Superior temporal gyrus (tissue), 1 donor: ENCODE measurements around the gene MOGAT2.
"Not testable (repeated sequence)": the region's sequence is repeated elsewhere in the genome, so short reads cannot be mapped to it uniquely, and the experiment has no call there.

Experiments
- DNase-seq: peaks from one replicate; pipeline ENCODE4 v3.0.0-alpha.2; 2016; ENCODE audit errors: extremely low spot score

The MOGAT2 gene

DNA sequence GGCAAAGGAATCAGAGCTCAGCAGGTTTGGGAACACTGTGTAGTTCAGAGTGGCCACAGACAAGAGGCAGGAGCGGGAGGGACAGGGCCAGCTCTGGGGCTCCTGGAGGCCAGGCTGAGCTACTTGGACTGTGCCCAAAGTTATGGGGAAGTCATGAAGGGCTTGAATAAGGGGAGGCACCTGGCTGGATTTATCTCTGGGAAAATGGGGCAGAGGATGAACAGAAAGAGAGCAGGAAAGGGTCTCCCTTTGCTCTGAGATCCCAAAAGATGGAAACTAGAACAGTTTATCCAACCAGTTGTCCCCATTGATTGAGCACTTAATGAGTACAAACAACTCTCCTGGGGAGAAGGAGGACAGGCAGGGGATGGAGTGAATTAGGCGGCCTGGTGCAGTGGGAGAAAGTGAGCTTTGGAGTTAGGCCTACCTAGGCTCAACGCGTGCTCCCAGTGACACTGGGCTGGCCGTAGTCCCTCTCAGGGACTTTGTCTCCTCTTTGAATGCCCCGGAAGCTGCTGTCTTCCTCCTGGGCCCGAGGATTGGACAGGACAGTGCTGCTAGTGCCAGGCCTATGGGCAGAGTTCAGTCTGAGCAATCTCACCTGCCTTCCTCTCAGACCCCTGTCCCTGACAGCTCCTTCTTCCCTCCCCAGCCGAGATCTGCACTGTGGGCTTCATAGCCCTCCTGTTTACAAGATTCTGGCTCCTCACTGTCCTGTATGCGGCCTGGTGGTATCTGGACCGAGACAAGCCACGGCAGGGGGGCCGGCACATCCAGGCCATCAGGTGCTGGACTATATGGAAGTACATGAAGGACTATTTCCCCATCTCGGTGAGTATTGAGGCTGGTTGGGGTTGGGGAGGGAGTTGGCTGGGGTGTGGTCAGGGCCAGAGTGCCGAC, 2.0 kb downstream of the MOGAT2 start:
- DNase-seq = no peak

DNA sequence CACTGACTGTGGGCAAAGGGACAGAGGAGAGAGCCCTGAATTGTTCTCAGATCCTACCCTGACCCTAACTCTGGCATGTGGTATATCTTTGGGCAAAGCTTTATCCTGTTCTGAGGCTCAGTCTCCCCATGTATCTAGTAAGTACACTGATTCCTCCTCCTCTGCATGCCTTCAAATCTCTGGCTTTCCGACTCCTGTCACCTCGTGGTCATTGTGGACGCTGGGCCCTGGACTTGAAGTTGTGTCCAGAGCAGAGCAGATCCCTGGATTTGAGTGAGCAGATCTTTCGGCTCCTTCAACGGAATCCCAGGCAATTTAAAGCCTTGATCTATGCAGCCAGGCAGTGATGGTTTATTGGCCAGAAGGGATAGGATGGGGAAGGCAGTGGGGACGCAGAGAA, 3.0 kb downstream of the MOGAT2 start:
- no peak for DNase-seq

DNA sequence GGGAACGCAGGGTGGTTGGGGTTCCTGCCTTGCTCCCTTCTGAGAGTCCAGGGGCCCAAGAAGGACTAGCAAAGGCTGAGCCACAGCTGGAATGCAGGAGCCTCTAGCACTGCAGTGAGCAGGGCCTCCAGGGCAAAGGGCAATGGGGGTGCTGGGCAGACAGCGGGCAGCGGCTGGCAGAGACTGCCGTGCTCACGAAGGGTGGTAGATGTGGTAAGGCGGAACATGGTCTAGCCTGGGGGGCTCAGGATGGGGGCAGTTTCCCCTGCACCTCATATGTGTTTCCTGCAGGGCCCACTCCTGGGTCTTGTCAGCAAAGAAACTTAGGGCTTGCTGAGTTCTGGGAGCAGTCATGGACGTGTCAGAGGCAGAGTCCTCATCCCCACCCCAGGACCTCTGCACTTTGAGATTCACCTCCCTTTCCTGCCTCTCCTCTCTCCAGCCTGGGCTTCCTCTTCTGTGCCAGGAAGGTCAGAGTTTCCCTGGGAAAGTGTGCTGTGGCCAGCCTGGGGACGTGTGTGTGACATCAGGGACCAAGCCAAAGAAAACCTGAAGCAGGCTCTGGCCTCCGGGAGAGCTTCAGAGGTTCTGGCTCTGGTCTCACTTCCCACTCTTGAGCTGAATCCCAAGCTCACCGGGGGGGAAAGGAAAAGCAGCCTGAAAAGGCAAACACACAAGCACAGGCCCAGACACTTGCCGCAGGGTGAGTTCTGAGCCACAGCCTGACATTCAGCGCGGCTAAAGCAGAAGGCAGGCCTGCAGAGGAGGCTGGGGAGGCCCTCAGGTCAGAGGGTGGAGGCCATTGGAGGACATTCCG, 4.4 kb downstream of the MOGAT2 start:
- no peak for DNase-seq

DNA sequence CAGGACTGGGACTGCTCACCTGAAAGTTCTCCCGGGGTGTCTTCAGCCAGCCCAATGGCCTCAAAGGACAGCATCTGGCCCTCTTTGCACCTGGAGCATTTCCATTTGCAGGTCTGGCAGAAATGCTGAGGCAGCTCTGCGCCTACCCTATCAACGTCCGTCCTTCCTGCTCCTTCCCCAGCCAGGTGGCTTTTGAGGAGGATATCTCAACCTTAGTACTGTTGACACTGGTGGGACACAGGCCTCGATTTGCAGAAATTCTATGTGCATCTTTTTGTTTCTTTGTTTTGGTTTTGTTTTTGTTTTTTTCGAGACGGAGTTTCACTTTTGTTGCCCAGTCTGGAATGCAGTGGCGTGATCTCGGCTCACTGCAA, 5.0 kb downstream of the MOGAT2 start:
- no peak for DNase-seq

- no peak for DNase-seq
These were observed 8.1 kb downstream of the MOGAT2 start for GRCh38 chr11:75725547-75726320.

DNA sequence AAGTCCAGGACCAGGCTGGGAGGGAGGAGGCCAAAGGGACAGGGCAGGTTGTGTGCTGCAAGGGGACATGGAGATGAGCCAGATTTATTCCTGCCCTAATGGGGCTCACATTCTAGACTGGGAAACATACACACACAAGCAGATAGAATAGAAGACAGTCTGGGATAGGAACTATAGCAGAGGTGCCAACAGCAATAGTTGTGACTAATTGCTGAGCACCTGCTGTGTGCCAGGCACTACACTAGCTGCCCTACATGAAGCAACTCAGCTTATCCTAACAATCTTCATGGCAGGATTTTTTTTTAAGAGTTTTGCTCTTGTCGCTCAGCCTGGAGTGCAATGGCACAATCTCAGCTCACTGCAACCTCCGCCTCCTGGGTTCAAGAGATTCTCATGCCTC, 11.4 kb downstream of the MOGAT2 start:
- no peak for DNase-seq

GRCh38 chr11:75731095-75731494, 13.5 kb downstream of the MOGAT2 start:
- DNase-seq = no peak

DNA sequence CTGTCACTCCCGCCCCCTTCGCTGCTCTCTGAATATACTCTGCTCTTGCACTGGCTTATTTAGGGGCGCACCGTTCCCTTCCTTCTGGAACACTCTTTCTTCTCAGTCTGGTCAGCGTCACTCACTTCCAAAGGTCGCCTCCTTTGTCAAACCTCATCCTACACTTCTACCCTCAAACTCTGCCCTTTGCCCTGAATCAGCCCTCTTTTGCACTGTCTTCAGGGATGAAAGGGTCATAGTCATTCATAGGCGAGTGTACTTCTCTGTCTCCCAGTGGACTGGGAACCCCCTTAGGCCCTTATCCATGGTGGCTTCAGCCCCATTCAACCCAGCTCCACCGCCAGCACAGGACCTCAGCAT, 15.4 kb downstream of the MOGAT2 start:
- DNase-seq = no peak

DNA sequence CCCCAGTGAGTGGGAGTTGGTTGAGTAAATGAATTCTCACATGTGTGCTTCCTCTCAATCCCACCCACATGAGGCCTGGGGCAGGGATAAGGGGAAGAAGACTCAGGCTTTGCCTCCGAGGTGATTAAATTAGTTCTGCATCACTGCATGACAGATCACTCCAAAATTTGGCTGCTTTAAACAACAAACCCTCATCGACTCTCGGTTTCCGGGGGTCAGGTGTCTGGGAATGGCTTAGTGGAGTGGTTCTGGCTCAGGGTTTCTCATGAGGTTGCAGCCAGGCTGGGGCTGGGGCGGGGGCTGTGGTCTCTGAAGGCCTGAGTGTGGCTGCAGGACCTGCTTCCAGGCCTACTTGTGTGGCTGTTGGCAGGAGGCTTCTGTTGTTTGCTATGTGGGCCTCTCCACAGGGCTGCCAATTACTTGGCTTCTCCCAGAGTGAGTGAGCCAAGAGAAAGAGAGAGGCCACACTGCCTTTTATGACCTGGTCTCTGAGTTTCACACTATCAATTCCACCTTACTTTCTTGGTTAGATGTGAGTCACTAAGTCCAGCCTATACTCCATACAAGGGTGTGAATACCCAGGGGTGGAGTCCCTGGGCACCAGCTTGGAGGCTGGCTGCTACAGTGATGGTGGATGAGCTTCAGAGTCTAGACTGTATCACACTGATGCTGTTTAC, 15.9 kb downstream of the MOGAT2 start:
- DNase-seq = no peak

GRCh38 chr11:75734491-75735180, 17.0 kb downstream of the MOGAT2 start:
- no peak for DNase-seq

GRCh38 chr11:75735181-75735845, 17.7 kb downstream of the MOGAT2 start:
- no peak for DNase-seq

GRCh38 chr11:75737314-75737713, 19.7 kb downstream of the MOGAT2 start:
- no peak for DNase-seq

DNA sequence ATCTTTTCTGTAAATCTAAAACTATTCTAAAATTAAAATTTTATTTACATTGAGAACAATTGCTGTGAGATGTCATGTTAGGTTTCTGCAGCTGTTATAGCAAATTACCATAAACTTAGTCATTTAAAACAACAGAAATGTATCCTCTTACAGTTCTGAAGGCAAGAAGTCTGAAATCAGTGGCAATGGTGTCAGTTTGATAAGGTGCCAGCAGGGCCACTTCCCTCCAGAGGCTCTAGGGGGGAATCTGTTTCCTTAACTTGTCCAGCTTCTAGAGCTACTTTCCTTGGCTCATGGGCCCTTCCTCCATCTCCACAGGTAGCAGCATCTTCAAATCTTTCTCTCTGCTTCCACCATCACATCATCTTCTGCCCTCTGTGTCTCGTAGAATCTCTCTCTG, 23.0 kb downstream of the MOGAT2 start:
- DNase-seq = no peak

DNA sequence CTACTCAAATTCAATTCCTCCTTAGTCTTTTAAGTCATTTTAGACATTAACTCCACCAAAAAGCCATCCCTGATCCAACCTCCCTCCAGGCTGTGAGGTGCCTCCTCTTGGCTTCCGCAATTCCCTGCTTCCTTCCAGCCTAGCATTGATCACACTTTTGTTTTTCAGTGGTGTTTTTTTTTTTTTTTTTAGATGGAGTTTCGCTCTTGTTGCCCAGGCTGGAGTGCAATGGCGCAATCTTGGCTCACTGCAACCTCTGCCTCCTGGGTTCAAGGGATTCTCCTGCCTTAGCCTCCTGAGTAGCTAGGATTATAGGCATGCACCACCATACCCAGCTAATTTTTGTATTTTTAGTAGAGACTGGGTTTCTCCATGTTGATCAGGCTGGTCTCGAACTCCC, 25.5 kb downstream of the MOGAT2 start:
- not testable (repeated sequence) for DNase-seq

DNA sequence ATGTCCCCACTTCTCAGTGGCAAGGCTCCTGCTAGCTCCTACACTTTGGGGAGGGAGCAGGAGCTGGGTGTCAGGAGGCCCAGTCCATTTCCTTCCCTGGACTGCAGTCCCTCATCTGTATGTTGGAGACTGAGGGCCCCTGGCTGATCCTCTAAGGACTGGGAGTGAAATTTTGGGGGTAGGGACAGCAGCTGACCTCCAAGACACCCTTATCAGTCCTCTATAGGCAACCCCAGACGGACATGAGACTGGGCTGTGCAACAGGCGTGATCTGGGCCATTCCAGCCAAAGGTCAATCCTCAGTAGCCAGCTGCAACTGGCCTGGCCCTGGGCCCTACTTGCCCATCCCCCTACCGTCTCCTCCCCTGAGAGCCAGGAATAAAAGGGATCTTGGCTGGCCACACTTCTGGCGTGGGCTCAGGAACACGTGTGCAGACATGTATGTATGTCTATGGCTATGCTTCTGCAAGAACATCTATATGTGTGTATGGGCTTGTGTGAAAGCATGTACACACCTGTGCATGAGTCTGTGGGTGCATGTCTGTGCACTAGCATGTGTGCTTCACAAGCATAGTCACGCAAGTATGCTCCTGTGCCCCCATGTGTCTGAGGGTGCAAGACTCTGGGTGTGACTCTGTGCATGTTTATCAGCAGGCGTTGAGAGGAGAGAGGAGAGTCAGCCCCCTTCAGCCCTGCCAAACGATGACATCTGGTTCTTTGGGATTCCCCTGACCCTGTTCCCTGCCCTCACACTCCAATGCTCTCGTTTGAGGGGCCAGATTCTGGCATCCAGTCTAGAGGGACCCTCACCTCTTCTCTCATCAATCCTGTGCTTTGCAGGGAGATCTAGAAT, 26.3 kb downstream of the MOGAT2 start:
- DNase-seq = no peak

DNA sequence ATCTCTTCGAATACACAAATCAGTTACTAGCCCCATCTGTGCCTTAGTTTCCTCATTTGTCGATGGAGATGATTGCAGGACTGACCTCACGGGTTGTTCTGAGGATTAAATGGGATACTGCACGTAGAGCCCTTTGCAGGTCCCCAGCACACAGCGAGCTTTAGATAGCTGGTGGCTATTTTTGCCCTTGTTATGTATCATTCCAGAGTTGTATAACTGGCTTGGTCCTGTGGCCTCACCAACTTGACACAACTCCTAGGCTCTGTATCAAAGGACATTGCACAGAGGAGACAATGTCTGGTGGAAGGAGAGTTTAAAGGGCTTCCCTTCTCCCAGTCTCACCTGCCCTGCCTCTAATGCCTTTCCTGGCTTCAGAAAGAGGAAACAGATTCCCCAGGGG, 28.2 kb downstream of the MOGAT2 start:
- DNase-seq = no peak

GRCh38 chr11:75748729-75749273, 31.2 kb downstream of the MOGAT2 start:
- DNase-seq = not testable (repeated sequence)

GRCh38 chr11:75754933-75755332, 37.3 kb downstream of the MOGAT2 start:
- not testable (repeated sequence) for DNase-seq

- DNase-seq = no peak
These were observed 40.0 kb downstream of the MOGAT2 start for GRCh38 chr11:75757651-75758050.
